Left ventricle myocardium inferior (tissue), 1 donor: ENCODE data around the gene CACNB4. TPM values are rescaled to one million over a fixed set of nuclear protein-coding genes. Genes with fewer than 3 reads are reported as not detected.

Experiments used
- DNase-seq: peaks from one replicate; pipeline ENCODE4 v3.0.0-alpha.2; 2020
- H3K27ac ChIP-seq: fragments of 200-600 bp; replicated peaks from 2 replicates; pipeline ENCODE4 v1.8.0; 2021
- H3K27me3 ChIP-seq: fragments of 200-600 bp; 2 replicates; pipeline ENCODE4 v1.8.0; 2021; ENCODE audit warnings: low read depth
- H3K36me3 ChIP-seq: fragments of 200-600 bp; 2 replicates; pipeline ENCODE4 v1.8.0; 2021
- H3K4me1 ChIP-seq: fragments of 200-600 bp; 2 replicates; pipeline ENCODE4 v1.8.0; 2021
- H3K4me3 ChIP-seq: fragments of 200-600 bp; 2 replicates; pipeline ENCODE4 v1.8.0; 2021; ENCODE audit warnings: mild to moderate bottlenecking, moderate library complexity
- H3K9me3 ChIP-seq: fragments of 200-600 bp; replicated peaks from 2 replicates; pipeline ENCODE4 v1.8.0; 2021
- intact Hi-C: fragments of 100-400 bp; cut with micrococcal nuclease; formaldehyde crosslinking; loops from one replicate; pipeline ENCODE4 v1.11.0; 2022
- total RNA-seq: library from RNA; stranded (reverse); fragmentation: NEBNext Ultra II Directional; extraction: Animal tissue kit (Norgen Biotek cat#: 25700); gene quantifications from one replicate; pipeline ENCODE4 v1.2.1, GENCODE V29; 2021
- TF ChIP-seq, protein P1 (sequence below): fragments of 200-600 bp; IDR thresholded peaks from 2 replicates; pipeline ENCODE4 v1.8.0; 2021; ENCODE audit warnings: antibody characterized with exemption, mild to moderate bottlenecking, borderline replicate concordance
- donor health status: DM: no; HTN: yes; CAD: no; lungs with severe emphysema.

Gene CACNB4
- total RNA-seq, 1 donor from 2014 or later: 0.25 TPM

DNA sequence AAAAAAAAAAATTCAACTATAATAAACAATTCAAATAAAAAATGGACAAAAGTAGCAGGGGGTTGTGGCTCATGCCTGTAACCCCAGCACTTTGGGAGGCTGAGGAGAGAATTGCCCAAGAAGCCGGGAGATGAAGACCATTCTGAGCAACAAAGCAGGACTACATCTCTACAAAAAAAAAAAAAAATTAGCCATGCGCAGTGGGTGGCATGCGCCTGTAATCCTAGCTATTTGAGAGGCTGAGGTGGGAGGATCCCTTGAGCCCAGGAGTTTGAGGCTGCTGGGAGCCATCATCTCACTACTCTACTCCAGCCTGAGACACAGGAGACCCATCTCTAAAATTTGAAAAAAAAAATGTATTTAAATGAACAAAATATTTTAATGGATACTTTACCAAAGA is 4.4 kb upstream of the CACNB4 start:
- TF ChIP-seq, protein P1, sequence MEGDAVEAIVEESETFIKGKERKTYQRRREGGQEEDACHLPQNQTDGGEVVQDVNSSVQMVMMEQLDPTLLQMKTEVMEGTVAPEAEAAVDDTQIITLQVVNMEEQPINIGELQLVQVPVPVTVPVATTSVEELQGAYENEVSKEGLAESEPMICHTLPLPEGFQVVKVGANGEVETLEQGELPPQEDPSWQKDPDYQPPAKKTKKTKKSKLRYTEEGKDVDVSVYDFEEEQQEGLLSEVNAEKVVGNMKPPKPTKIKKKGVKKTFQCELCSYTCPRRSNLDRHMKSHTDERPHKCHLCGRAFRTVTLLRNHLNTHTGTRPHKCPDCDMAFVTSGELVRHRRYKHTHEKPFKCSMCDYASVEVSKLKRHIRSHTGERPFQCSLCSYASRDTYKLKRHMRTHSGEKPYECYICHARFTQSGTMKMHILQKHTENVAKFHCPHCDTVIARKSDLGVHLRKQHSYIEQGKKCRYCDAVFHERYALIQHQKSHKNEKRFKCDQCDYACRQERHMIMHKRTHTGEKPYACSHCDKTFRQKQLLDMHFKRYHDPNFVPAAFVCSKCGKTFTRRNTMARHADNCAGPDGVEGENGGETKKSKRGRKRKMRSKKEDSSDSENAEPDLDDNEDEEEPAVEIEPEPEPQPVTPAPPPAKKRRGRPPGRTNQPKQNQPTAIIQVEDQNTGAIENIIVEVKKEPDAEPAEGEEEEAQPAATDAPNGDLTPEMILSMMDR: no peak

GRCh38 chr2:152100961-152101360 is 2.1 kb upstream of the CACNB4 start:
- no peak for DNase-seq
- H3K4me3 ChIP-seq: no peak overlapping the region
- H3K9me3 ChIP-seq: no peaks in the 10 kb centered on the region
- TF ChIP-seq, protein P1: no peak
- H3K27me3 ChIP-seq: peaks cover 25% of the 10 kb centered on the region
- peaks cover 27% of the 10 kb centered on the region for H3K4me1 ChIP-seq
- H3K27ac ChIP-seq: no peak overlapping the region
- intact Hi-C loops: no loop called here
- H3K36me3 ChIP-seq: no peaks in the 10 kb centered on the region

More for the DNA sequence above, 4.4 kb upstream of the CACNB4 start:
- Histone ChIP-seq H3K4me1 (peaks cover 16% of the 10 kb centered on the region), H3K36me3 (no peaks in the 10 kb centered on the region), H3K9me3 (no peaks in the 10 kb centered on the region), H3K4me3 (no peak overlapping the region), H3K27me3 (peaks cover 25% of the 10 kb centered on the region), H3K27ac (no peak overlapping the region)
- intact Hi-C loops: no loop called here
- no peak for DNase-seq

DNA sequence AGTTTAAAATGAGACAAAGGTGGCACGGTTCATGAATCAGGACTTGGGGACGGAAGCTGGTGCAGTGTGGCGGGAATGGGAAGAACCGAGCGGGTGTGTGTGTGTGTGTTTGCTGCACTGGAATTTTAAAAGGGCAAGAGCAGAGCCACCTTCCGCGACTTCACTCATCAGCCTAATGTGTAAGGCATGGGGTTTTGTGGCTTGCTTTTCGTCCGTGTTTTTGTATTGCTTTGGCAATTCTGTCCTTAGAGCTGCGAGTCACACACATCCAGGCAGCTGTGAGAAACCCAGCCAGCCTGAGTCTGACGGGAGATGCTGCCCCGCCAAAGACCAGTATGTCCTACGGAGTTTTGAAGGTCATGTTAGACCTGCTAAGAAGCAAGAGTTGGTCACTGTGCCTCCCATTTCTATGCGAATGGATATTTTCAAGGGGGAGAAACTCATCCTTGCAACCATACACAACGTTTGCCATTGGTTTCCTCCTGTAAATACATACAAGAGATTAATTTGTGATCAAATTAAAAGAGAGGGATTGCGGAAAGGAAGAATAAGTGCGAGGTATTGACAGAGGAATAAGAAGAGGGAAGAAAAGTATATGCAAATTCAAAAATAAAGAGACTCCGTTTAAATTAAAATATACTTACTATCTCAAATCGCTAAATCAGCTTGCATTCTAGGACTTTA is 665 bp upstream of the CACNB4 start:
- DNase-seq: no peak
- peak overlapping the region; percentile 77 for H3K4me3 ChIP-seq
- no peaks in the 10 kb centered on the region for H3K9me3 ChIP-seq
- peaks cover 27% of the 10 kb centered on the region for H3K4me1 ChIP-seq
- no peaks in the 10 kb centered on the region for H3K36me3 ChIP-seq
- TF ChIP-seq, protein P1: no peak
- H3K27ac ChIP-seq: no peak overlapping the region
- intact Hi-C loops: no loop called here
- H3K27me3 ChIP-seq: peaks cover 25% of the 10 kb centered on the region

DNA sequence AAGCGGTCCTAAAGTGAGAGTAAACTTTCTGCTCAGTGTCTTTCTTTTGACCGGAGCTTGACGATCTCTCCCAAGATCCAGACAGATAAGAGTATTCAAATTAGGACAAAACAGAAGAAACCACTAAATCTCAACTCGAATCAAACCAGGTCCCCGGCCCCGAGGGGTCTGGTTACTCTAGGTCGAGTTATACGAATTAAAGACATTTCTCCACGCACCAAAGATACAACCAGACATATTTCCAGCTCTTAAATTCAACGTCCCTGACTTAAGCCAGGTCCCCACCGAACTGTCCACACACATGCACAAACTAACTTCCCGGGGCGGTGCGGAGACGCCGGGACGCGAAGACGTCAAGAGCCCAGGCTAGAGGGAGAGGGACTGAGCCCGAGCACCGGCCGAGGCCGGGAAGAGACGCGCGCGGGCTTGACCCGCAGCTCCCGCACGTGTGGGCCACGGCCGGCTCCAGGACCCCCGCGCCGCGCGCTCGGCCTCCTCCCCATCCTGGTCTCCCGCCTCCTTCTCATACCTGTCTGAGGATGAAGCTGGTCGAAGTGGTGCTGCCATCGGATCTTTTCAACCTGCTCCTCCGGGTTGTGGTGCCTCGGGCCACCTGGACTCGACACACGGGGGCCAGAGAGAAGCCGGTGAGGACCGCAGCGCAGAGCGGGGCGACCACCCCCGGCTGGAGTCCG is 896 bp downstream of the CACNB4 start:
- H3K9me3 ChIP-seq: no peaks in the 10 kb centered on the region
- H3K4me3 ChIP-seq: peak overlapping the region; percentile 77
- TF ChIP-seq, protein P1: no peak
- DNase-seq: peak; percentile 19
- H3K4me1 ChIP-seq: peaks cover 27% of the 10 kb centered on the region
- peaks cover 25% of the 10 kb centered on the region for H3K27me3 ChIP-seq
- H3K36me3 ChIP-seq: no peaks in the 10 kb centered on the region
- no peak overlapping the region for H3K27ac ChIP-seq
- intact Hi-C loops: no loop called here

DNA sequence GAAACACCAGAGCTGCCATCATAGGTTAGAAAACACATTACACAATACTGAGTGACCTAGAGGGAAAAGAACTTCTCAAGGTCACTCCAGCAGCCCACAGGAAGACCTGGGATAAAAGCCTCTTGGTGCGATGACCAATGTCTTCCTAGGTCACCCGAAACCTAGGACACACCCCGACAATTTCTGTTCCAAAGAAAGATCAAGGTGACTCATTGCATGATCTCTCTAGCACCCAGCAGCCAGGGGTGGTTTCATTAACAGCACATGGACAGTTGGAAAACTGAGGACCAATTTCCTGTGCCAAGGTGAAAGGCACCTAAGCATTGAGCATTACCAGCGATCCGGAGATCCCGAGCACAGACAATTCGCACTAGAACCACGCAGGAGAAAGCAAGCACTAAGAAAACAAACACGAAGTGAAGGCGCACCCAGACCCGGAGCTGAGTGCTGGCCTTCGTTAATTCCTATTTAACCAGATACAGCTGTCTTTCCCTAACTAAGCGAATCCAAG is 1.5 kb downstream of the CACNB4 start:
- Histone ChIP-seq H3K9me3 (no peaks in the 10 kb centered on the region), H3K4me3 (peak overlapping the region; percentile 77), H3K27ac (no peak overlapping the region), H3K27me3 (peaks cover 25% of the 10 kb centered on the region), H3K36me3 (no peaks in the 10 kb centered on the region), H3K4me1 (peaks cover 27% of the 10 kb centered on the region)
- intact Hi-C loops: no loop called here
- TF ChIP-seq, protein P1: no peak
- DNase-seq: no peak
